ENCODE measurements around the gene SERPINI1. TPM values are rescaled to one million over a fixed set of nuclear protein-coding genes. Genes with fewer than 3 reads are reported as not detected.

Gene SERPINI1
- total and polyA plus RNA-seq, 11 donors, result 5.6 to 18.5 (median 10.7) TPM

- Histone ChIP-seq H3K36me3 (peaks cover 0 to 72% (median 47%) of the 10 kb centered on the region in 9 donors), H3K27me3 (no peaks in the 10 kb centered on the region), H3K4me1 (peaks cover 0 to 13% (median 0%) of the 10 kb centered on the region in 12 donors), H3K9me3 (no peaks in the 10 kb centered on the region), H3K4me3 (no peak overlapping the region), H3K27ac (no peak overlapping the region)
- ATAC-seq (no peak), DNase-seq (no peak)
- WGBS, 4 donors, result 82 to 91% (median 90%) methylated on average over 4 of the region's 4 CpGs
- TF ChIP-seq POLR2A (IDR thresholded peaks at IDR 0.05), result no peak
- TF ChIP-seq CTCF (IDR thresholded peaks at IDR 0.05), result no peak
- intact Hi-C loops (cut with DNase I), result no loop called here
These were observed 35.5 kb upstream of the SERPINI1 start for GRCh38 chr3:167700046-167700445.

DNA sequence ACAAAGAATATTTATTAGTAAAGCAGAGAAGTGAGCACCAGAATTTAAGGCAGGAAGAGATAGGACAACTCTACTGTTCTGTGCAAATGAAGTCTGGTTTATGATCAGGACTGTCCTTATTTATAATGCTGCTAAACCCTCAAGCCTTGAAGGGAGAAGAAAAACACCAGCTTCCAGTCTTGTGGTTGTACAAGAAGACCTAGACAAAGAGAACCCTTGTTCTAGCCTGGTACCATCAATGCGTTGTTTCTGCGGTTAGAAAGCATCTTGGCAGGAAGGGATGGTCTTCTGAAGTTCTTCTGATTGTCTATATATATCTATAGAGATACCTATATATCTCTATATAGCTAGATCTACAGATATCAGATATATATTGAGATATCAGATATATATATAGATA, 34.6 kb upstream of the SERPINI1 start:
- ATAC-seq, result no peak
- no peak for DNase-seq
- WGBS, 4 donors, result 93 to 100% (median 96%) methylated on average over 2 of the region's 2 CpGs
- intact Hi-C loops (cut with DNase I), result no loop called here
- Histone ChIP-seq H3K36me3 (peaks cover 0 to 66% (median 38%) of the 10 kb centered on the region in 9 donors), H3K27ac (no peak overlapping the region), H3K9me3 (no peaks in the 10 kb centered on the region), H3K4me1 (peaks cover 0 to 13% (median 0%) of the 10 kb centered on the region in 12 donors), H3K27me3 (no peaks in the 10 kb centered on the region), H3K4me3 (no peak overlapping the region)
- no peak for TF ChIP-seq CTCF (IDR thresholded peaks at IDR 0.05)
- TF ChIP-seq POLR2A (IDR thresholded peaks at IDR 0.05), result no peak

DNA sequence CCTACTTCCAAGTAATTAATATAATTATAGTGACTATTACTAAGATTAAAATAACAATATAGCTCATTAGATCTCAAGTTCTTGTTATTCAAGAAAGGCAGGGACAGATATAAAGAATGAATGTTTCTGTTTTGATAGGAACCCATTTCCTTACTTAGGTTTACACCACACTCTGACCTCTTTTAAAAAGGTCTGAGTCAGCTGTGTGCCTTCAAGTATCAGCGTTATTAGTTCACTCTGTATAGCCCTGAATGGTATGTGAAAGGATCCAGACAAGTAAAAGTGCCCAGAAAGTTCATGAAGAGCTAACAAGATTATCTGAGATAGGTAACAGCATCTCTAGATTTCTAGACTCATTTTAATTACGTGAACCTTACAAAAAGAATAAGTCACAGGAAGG, 29.7 kb upstream of the SERPINI1 start:
- intact Hi-C loops (cut with DNase I), result no loop called here
- no peak for ATAC-seq
- H3K9me3 ChIP-seq, result no peaks in the 10 kb centered on the region
- 84 to 89% (median 86%) methylated on average over 2 of the region's 2 CpGs for WGBS, 4 donors
- no peaks in the 10 kb centered on the region for H3K27me3 ChIP-seq
- no peak overlapping the region for H3K4me3 ChIP-seq
- no peak overlapping the region for H3K27ac ChIP-seq
- TF ChIP-seq POLR2A (IDR thresholded peaks at IDR 0.05), result no peak
- no peak for TF ChIP-seq CTCF (IDR thresholded peaks at IDR 0.05)
- DNase-seq, result no peak
- H3K36me3 ChIP-seq, result peaks cover 0 to 75% (median 60%) of the 10 kb centered on the region in 9 donors
- H3K4me1 ChIP-seq, result no peaks in the 10 kb centered on the region

DNA sequence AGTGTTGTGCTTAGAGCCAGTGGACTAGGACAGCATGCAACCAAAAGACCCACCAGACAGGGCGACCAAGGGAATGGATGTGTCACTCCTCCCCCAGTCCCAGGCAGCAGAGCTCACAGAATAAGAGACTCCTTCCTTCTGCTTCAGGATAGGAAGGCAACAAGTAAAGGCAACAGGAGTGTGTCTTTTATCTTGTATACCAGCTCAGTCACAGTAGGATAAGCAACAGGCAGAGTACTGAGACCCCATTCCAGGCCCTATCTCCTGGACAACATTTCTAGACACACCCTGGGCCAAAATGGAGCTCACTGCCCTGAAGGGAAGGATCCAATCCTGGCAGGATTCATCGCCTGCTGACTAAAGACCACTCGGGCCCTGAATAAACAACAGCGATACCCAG, 25.8 kb upstream of the SERPINI1 start:
- intact Hi-C loops (cut with DNase I), result no loop called here
- ATAC-seq (no peak), DNase-seq (no peak)
- no peak overlapping the region for H3K27ac ChIP-seq
- H3K4me3 ChIP-seq, result no peak overlapping the region
- WGBS, 4 donors, result 73 to 98% (median 85%) methylated on average over 4 of the region's 4 CpGs
- no peaks in the 10 kb centered on the region for H3K9me3 ChIP-seq
- peaks cover 0 to 55% (median 41%) of the 10 kb centered on the region in 9 donors for H3K36me3 ChIP-seq
- no peaks in the 10 kb centered on the region for H3K27me3 ChIP-seq
- TF ChIP-seq POLR2A (IDR thresholded peaks at IDR 0.05) (no peak), CTCF (IDR thresholded peaks at IDR 0.05) (no peak)
- H3K4me1 ChIP-seq, result peaks cover 0 to 3% (median 0%) of the 10 kb centered on the region in 12 donors
